ENCODE data around the gene FEZ2. TPM values are rescaled to one million over a fixed set of nuclear protein-coding genes. Genes with fewer than 3 reads are reported as not detected.
A peak's percentile ranks its signal among the peaks of the same experiment; 100 is the strongest.

Gene FEZ2
- total RNA-seq, 1 experiment from 2014 or later = 51.1 TPM

GRCh38 chr2:36553683-36554082 lies 44.3 kb downstream of the FEZ2 start:
- peaks cover 32% of the 10 kb centered on the region for H3K36me3 ChIP-seq (ENCODE audit: control insufficient read depth, insufficient read depth, low read length)
- no peak for DNase-seq (ENCODE audit: low read depth, low spot score)
- intact Hi-C loops (cut with micrococcal nuclease; ENCODE audit: unreplicated experiment) = loop anchor here (1.0 kb wide), 1 partner anchor 27 kb away; no protein-coding TSS in a partner anchor
- H3K4me3 ChIP-seq (ENCODE audit: low read depth in 2 of 2, low read length in 2 of 2) = no peak overlapping the region
- ATAC-seq = no peak
- CTCF ChIA-PET = interaction anchor here (1.3 kb wide), 1 partner anchor 111 kb away, joined by 3 read pairs; no protein-coding TSS in a partner anchor
- H3K4me1 ChIP-seq (ENCODE audit: control insufficient read depth, insufficient read depth, low read length) = peaks cover 96% of the 10 kb centered on the region
- H3K27me3 ChIP-seq (ENCODE audit: control insufficient read depth, insufficient read depth, low read length) = no peaks in the 10 kb centered on the region
- H3K27ac ChIP-seq (ENCODE audit: low read length) = peak overlapping the region; percentile 99
- in situ Hi-C loops (cut with HindIII; ENCODE audit: low pct_unique_long_range_greater_than_20kb, low sequenced_read_pairs) = no loop called here
- no peaks in the 10 kb centered on the region for H3K9me3 ChIP-seq (ENCODE audit: control insufficient read depth, insufficient read depth, low read depth, low read length)
- no TSS peak for BruUV-seq (replicated peaks)
- POLR2A ChIA-PET = no interaction called here
- no peak for TF ChIP-seq REST (IDR thresholded peaks at IDR 0.05; ENCODE audit: insufficient read depth in 1 of 2, low read depth in 2 of 2, low read length in 1 of 2)
- no peak for TF ChIP-seq TCF7L2 (IDR thresholded peaks at IDR 0.05; ENCODE audit: low read depth, low read length)
- no peak for TF ChIP-seq SIN3A (IDR thresholded peaks at IDR 0.05; ENCODE audit: borderline replicate concordance, insufficient read depth, low read depth, low read length)
- TF ChIP-seq POLR2AphosphoS5 (IDR thresholded peaks at IDR 0.05; ENCODE audit: low read depth, low read length) = no peak
- TF ChIP-seq, protein P1, sequence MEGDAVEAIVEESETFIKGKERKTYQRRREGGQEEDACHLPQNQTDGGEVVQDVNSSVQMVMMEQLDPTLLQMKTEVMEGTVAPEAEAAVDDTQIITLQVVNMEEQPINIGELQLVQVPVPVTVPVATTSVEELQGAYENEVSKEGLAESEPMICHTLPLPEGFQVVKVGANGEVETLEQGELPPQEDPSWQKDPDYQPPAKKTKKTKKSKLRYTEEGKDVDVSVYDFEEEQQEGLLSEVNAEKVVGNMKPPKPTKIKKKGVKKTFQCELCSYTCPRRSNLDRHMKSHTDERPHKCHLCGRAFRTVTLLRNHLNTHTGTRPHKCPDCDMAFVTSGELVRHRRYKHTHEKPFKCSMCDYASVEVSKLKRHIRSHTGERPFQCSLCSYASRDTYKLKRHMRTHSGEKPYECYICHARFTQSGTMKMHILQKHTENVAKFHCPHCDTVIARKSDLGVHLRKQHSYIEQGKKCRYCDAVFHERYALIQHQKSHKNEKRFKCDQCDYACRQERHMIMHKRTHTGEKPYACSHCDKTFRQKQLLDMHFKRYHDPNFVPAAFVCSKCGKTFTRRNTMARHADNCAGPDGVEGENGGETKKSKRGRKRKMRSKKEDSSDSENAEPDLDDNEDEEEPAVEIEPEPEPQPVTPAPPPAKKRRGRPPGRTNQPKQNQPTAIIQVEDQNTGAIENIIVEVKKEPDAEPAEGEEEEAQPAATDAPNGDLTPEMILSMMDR (IDR thresholded peaks at IDR 0.05) = no peak

- DNase-seq (ENCODE audit: low read depth, low spot score) = no peak
- ATAC-seq = no peak
- TF ChIP-seq POLR2AphosphoS5 (IDR thresholded peaks at IDR 0.05; ENCODE audit: low read depth, low read length) (no peak), TCF7L2 (IDR thresholded peaks at IDR 0.05; ENCODE audit: low read depth, low read length) (no peak), REST (IDR thresholded peaks at IDR 0.05; ENCODE audit: insufficient read depth in 1 of 2, low read depth in 2 of 2, low read length in 1 of 2) (no peak), SIN3A (IDR thresholded peaks at IDR 0.05; ENCODE audit: borderline replicate concordance, insufficient read depth, low read depth, low read length) (no peak)
- TF ChIP-seq, protein P1 (IDR thresholded peaks at IDR 0.05) = no peak
- POLR2A ChIA-PET = no interaction called here
- CTCF ChIA-PET = interaction anchor here (0.7 kb wide), 2 partner anchors 122 to 552 kb away, joined by 3 to 6 read pairs; no protein-coding TSS in a partner anchor
- H3K27ac ChIP-seq (ENCODE audit: low read length) = peak overlapping the region; percentile 99
- no TSS peak for BruUV-seq (replicated peaks)
- peaks cover 95% of the 10 kb centered on the region for H3K4me1 ChIP-seq (ENCODE audit: control insufficient read depth, insufficient read depth, low read length)
- intact Hi-C loops (cut with micrococcal nuclease; ENCODE audit: unreplicated experiment) = no loop called here
- in situ Hi-C loops (cut with HindIII; ENCODE audit: low pct_unique_long_range_greater_than_20kb, low sequenced_read_pairs) = no loop called here
- H3K9me3 ChIP-seq (ENCODE audit: control insufficient read depth, insufficient read depth, low read depth, low read length) = no peaks in the 10 kb centered on the region
- no peak overlapping the region for H3K4me3 ChIP-seq (ENCODE audit: low read depth in 2 of 2, low read length in 2 of 2)
- H3K27me3 ChIP-seq (ENCODE audit: control insufficient read depth, insufficient read depth, low read length) = no peaks in the 10 kb centered on the region
- H3K36me3 ChIP-seq (ENCODE audit: control insufficient read depth, insufficient read depth, low read length) = peaks cover 51% of the 10 kb centered on the region
These were observed 48.0 kb downstream of the FEZ2 start for GRCh38 chr2:36550006-36550405.

Measured in Panc1 (cell line).